Measurements from ENCODE around the gene AHDC1. TPM values are rescaled to one million over a fixed set of nuclear protein-coding genes. Genes with fewer than 3 reads are reported as not detected.

AHDC1 gene
- polyA plus RNA-seq, 1 experiment, result 3.0 TPM

DNA sequence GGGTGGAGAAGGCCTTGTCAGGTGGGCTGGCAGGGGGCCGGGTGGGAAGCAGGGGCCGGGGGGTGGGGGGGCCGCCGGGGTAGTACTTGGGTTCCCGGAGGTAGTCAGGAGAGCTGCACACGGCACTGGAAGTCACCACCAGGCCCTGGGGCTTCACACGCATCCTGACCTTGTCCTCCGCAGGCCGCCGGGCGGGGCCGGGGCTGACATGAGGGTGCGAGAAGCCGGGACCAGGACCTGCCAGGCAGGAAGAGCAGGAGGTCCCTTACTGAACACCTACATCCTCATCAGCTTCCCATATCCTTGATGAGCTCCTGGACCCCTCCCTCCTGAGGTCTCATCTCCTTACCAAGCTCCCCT, 52.0 kb downstream of the AHDC1 start:
- Histone ChIP-seq H3K4me3 (ENCODE audit: low read depth, low read length) (no peak overlapping the region), H3K27ac (ENCODE audit: low read depth, low read length) (no peak overlapping the region), H3K9me3 (ENCODE audit: control insufficient read depth, insufficient read depth, low read length) (peaks cover 9% of the 10 kb centered on the region; the same call in 1 of the 2 replicates), H3K27me3 (ENCODE audit: control insufficient read depth, insufficient read depth, low read length) (no peaks in the 10 kb centered on the region)
- DNase-seq (ENCODE audit: low read depth, low spot score), result no peak
- TF ChIP-seq, protein P1, sequence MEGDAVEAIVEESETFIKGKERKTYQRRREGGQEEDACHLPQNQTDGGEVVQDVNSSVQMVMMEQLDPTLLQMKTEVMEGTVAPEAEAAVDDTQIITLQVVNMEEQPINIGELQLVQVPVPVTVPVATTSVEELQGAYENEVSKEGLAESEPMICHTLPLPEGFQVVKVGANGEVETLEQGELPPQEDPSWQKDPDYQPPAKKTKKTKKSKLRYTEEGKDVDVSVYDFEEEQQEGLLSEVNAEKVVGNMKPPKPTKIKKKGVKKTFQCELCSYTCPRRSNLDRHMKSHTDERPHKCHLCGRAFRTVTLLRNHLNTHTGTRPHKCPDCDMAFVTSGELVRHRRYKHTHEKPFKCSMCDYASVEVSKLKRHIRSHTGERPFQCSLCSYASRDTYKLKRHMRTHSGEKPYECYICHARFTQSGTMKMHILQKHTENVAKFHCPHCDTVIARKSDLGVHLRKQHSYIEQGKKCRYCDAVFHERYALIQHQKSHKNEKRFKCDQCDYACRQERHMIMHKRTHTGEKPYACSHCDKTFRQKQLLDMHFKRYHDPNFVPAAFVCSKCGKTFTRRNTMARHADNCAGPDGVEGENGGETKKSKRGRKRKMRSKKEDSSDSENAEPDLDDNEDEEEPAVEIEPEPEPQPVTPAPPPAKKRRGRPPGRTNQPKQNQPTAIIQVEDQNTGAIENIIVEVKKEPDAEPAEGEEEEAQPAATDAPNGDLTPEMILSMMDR (IDR thresholded peaks at IDR 0.05; ENCODE audit: low read depth, low read length), result no peak
- CTCF ChIA-PET, result interaction anchor here (1.1 kb wide), 1 partner anchor 11 kb away, joined by 3 read pairs; no protein-coding TSS in a partner anchor
- POLR2A ChIA-PET, result no interaction called here

DNA sequence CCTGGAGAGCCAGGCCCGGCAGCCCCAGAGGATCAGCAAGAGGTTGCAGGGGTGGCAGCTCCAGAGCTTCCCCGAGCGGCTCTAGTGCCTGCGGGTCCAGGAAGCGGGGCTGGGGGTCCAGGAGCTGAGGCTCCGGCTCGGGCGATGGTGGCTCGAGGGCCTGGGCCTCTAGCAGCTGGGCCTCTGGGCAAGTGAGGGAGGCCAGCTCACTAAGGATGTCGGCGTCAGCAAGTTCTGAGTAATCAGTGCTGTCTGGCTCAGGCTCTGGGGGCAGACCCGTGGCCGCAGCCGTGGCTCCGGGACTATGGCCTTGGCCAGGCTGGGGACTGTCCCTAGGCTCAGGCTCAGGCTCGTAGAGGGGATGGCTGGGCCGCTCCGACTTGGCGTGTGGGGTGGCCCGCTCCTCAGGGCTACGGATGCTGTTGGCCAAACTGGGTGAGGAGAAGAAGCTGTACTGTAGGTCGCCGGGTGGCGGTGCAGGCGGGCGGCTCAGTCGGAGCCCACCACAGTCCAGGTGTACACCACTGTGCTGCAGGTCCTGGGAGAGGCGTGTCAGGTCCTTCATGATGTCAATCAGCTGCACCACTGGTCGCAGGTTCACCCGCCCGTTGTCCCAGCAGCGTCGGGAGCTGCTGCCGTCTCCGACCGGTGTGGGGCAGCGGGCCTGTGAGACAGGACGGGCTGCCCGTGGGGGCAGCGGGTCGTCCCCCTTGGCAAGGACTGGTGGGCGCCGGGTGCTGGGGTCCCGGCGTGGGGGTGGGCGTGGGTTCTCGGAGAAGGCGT, 52.6 kb downstream of the AHDC1 start:
- peaks cover 9% of the 10 kb centered on the region; the same call in 1 of the 2 replicates for H3K9me3 ChIP-seq (ENCODE audit: control insufficient read depth, insufficient read depth, low read length)
- DNase-seq (ENCODE audit: low read depth, low spot score), result no peak
- no peak overlapping the region for H3K4me3 ChIP-seq (ENCODE audit: low read depth, low read length)
- H3K27me3 ChIP-seq (ENCODE audit: control insufficient read depth, insufficient read depth, low read length), result no peaks in the 10 kb centered on the region
- ChIA-PET POLR2A (no interaction called here), CTCF (no interaction called here)
- no peak overlapping the region for H3K27ac ChIP-seq (ENCODE audit: low read depth, low read length)
- TF ChIP-seq, protein P1 (IDR thresholded peaks at IDR 0.05; ENCODE audit: low read depth, low read length), result no peak

DNA sequence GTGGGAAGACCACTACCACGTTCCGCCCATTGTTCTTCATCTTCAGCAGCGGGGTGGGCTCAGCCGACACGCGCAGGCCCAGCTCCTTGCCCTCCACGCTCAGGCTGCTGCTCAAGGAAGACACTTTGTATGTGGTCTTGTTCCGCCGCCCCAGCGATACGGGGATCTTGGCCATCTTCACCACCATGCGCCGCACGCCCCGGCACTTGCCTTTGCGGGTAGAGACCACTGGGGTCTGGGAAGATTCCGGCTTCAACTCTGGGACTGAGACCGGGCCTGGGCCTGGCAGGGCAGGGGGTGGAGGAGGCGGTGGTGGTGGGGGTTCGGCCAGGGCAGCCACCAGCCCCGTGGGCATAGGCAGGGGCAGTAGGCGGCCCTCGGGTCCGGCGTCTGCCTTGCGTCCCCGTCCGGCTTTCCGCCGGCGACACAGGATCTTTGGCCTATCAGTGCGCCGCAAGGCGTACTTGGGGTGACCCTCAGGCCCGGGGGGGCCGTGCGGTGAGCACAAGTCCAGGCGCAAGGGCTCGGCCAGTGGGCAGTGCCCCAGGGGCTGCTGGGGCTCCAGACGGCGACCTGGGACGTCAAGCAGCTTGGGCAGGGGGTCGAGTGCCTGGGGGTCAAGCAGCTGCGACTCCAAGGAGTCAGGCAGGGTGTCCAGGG, 53.3 kb downstream of the AHDC1 start:
- TF ChIP-seq, protein P1 (IDR thresholded peaks at IDR 0.05; ENCODE audit: low read depth, low read length), result no peak

DNA sequence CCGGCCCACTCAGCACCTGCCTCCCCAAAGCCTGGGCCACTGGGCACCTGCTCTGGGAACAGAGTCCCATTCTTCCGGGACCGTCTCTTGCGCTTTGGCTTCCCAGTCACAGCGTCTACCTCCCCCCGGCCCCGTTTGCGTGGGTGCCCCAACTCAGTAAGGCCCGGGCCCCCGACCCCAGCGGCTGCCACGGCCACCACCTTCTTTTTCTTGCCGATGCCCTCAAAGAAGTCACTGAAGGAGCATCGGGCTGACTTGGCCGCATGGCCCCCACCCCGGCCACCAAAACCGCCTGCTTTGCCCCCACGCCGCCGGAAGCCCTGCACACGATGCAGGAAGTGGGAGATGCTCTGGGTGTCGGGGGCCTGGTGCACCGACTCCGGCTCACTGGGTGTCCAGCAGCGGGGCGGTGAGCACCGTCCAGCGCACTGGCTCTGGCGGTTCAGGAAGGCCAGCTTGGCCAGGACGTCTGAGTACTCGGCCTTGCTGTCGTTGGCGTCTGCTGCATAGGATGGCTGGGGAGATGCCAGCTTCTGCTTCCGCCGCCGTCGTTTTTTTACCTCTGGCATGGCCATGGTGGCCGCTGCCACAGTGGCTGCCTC, 54.0 kb downstream of the AHDC1 start:
- POLR2A ChIA-PET, result interaction anchor here (0.8 kb wide), 1 partner anchor 25 kb away, joined by 3 read pairs; no protein-coding TSS in a partner anchor
- Histone ChIP-seq H3K9me3 (ENCODE audit: control insufficient read depth, insufficient read depth, low read length) (peaks cover 9% of the 10 kb centered on the region; the same call in 1 of the 2 replicates), H3K4me3 (ENCODE audit: low read depth, low read length) (no peak overlapping the region), H3K27ac (ENCODE audit: low read depth, low read length) (no peak overlapping the region), H3K27me3 (ENCODE audit: control insufficient read depth, insufficient read depth, low read length) (no peaks in the 10 kb centered on the region)
- DNase-seq (ENCODE audit: low read depth, low spot score), result no peak
- TF ChIP-seq, protein P1 (IDR thresholded peaks at IDR 0.05; ENCODE audit: low read depth, low read length), result no peak
- CTCF ChIA-PET, result no interaction called here

More for the DNA sequence above, 53.3 kb downstream of the AHDC1 start:
- Histone ChIP-seq H3K4me3 (ENCODE audit: low read depth, low read length) (no peak overlapping the region), H3K27me3 (ENCODE audit: control insufficient read depth, insufficient read depth, low read length) (no peaks in the 10 kb centered on the region), H3K9me3 (ENCODE audit: control insufficient read depth, insufficient read depth, low read length) (peaks cover 9% of the 10 kb centered on the region; the same call in 1 of the 2 replicates), H3K27ac (ENCODE audit: low read depth, low read length) (no peak overlapping the region)
- DNase-seq (ENCODE audit: low read depth, low spot score), result no peak
- POLR2A ChIA-PET, result no interaction called here
- CTCF ChIA-PET, result no interaction called here
